Astrocyte (in vitro differentiated cells and primary cell): Measurements from ENCODE around the gene RALA.

ENCODE experiments used
- CTCF ChIP-seq: IDR thresholded peaks from 2 replicates; pipeline ENCODE4 v1.5.1; 2011; ENCODE audit warnings: low read depth, mild to moderate bottlenecking, inconsistent platforms, low read length, moderate library complexity; ENCODE audit not compliant: insufficient read depth
- EZH2 ChIP-seq: IDR thresholded peaks from 2 replicates; pipeline ENCODE4 v1.6.1; 2012; ENCODE audit warnings: mild to moderate bottlenecking, low read length, inconsistent platforms; ENCODE audit not compliant: insufficient read depth

- TF ChIP-seq CTCF, result no peak
- TF ChIP-seq EZH2, result no peak
Observed at GRCh38 chr7:39609113-39609934, 14.0 kb upstream of the RALA start.
